Adipocyte (in vitro differentiated cells): Measurements from ENCODE around the gene NUB1.

Experiments used
- DNase-seq: peaks from one replicate; pipeline ENCODE4 v3.0.0-alpha.2; 2015; ENCODE audit warnings: low read depth
- H3K27me3 ChIP-seq: replicated peaks from 2 replicates; pipeline ENCODE4 v1.7.0; 2013; ENCODE audit warnings: mild to moderate bottlenecking, low read length, moderate library complexity; ENCODE audit not compliant: control insufficient read depth, insufficient read depth
- H3K36me3 ChIP-seq: 2 replicates; pipeline ENCODE4 v1.7.0; 2013; ENCODE audit warnings: low read length, mild to moderate bottlenecking, moderate library complexity; ENCODE audit not compliant: control insufficient read depth, insufficient read depth, severe bottlenecking
- H3K4me1 ChIP-seq: 2 replicates; pipeline ENCODE4 v1.7.0; 2013; ENCODE audit warnings: mild to moderate bottlenecking, low read length, moderate library complexity; ENCODE audit not compliant: control insufficient read depth, insufficient read depth
- H3K4me3 ChIP-seq: 2 replicates; pipeline ENCODE4 v1.7.0; 2013; ENCODE audit warnings: mild to moderate bottlenecking, low read length, moderate library complexity
- H3K9ac ChIP-seq: 2 replicates; pipeline ENCODE4 v1.7.0; 2013; ENCODE audit warnings: mild to moderate bottlenecking, low read length, moderate library complexity
- H3K9me3 ChIP-seq: 2 replicates; pipeline ENCODE4 v1.7.0; 2013; ENCODE audit warnings: mild to moderate bottlenecking, low read length, moderate library complexity; ENCODE audit not compliant: control insufficient read depth

Gene NUB1

DNA sequence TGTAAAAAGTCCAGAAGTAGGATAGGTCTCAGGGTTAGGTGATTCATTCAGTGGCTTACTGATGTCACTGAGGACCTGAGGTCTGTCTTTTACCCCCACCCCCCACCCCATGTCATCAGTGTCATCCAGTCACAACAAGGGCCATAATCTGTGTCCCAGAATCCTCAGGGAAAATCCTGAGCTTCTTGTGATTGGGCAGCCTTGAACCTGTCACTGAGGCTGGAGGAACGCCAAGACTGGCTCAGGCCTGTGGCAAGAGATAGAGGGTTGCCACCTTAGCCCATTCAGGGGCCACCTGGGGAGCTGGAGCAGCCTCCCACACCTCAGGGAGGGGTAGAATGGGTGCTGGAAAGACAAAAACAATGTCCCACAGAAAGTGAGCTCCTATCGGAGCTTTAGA lies 29.7 kb downstream of the NUB1 start:
- peaks cover 17% of the 10 kb centered on the region for H3K4me1 ChIP-seq
- peaks cover 37% of the 10 kb centered on the region for H3K36me3 ChIP-seq
- no peak for DNase-seq
- H3K27me3 ChIP-seq, result no peaks in the 10 kb centered on the region
- H3K9ac ChIP-seq, result no peak overlapping the region
- no peaks in the 10 kb centered on the region for H3K9me3 ChIP-seq
- no peak overlapping the region for H3K4me3 ChIP-seq

DNA sequence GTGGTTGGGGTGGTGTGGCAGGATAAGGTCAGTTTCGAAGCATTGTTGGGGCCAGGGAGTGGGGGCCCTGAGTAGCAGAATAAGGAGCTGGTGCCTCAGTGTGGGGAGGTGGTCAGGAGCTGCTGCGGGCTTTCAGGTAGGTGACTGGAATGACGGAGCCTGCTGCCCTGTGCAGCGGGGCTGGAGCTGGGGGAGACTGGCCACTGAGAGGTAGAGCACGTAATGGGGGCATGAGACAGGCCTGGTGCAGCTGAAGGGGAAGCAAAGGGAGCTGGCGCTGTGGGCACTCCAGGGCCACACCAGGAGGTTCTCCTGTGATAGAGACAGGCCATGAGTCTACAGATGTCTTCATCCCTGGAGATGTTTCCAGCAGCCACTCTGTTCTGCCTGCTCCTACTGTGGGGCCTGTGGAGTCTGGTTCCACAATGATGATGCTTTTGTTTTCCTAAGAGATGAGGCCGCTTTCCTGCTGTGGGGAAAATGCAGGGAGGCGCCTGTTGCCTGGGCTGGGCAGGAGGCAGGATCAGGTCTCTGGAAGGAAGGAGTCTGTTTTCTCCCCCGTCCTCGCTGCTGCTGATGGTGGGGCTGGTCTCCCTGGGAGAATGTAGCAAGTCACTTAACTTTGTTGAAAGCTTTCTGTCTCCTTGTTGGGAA lies 31.1 kb downstream of the NUB1 start:
- peaks cover 46% of the 10 kb centered on the region for H3K36me3 ChIP-seq
- H3K27me3 ChIP-seq, result no peaks in the 10 kb centered on the region
- no peaks in the 10 kb centered on the region for H3K9me3 ChIP-seq
- H3K4me3 ChIP-seq, result no peak overlapping the region
- no peak for DNase-seq
- no peak overlapping the region for H3K9ac ChIP-seq
- H3K4me1 ChIP-seq, result peaks cover 2% of the 10 kb centered on the region

GRCh38 chr7:151373599-151373998 lies 32.0 kb downstream of the NUB1 start:
- H3K4me1 ChIP-seq, result no peaks in the 10 kb centered on the region
- DNase-seq, result no peak
- H3K9ac ChIP-seq, result no peak overlapping the region
- H3K4me3 ChIP-seq, result no peak overlapping the region
- H3K27me3 ChIP-seq, result no peaks in the 10 kb centered on the region
- no peaks in the 10 kb centered on the region for H3K9me3 ChIP-seq
- H3K36me3 ChIP-seq, result peaks cover 53% of the 10 kb centered on the region

GRCh38 chr7:151374139-151374538 lies 32.5 kb downstream of the NUB1 start:
- DNase-seq, result no peak
- Histone ChIP-seq H3K4me3 (no peak overlapping the region), H3K9ac (no peak overlapping the region), H3K4me1 (no peaks in the 10 kb centered on the region), H3K36me3 (peaks cover 49% of the 10 kb centered on the region), H3K9me3 (no peaks in the 10 kb centered on the region), H3K27me3 (no peaks in the 10 kb centered on the region)

DNA sequence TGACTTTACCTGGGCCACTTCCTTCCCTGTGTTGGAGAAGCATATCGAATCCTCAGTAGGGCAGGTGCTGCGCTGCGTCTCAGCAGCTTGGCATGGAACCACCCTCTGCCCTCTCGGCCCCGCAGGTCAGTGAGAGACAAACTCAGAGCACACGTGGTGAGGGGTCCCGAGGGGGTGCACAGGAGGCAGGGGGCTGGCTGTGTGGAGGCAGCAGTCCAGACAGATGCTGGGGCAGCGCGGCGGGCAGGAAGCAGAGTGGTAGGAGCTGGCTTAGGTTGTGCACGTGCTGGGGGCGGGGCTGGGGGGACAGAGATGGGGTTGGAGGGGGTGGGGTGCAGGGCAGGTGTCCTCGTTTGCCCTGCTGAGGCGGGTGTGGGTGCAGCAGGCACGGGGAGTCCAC lies 33.1 kb downstream of the NUB1 start:
- no peak for DNase-seq
- Histone ChIP-seq H3K9ac (no peak overlapping the region), H3K9me3 (no peaks in the 10 kb centered on the region), H3K4me3 (no peak overlapping the region), H3K27me3 (no peaks in the 10 kb centered on the region), H3K4me1 (no peaks in the 10 kb centered on the region), H3K36me3 (peaks cover 44% of the 10 kb centered on the region)

GRCh38 chr7:151375530-151376217 lies 34.1 kb downstream of the NUB1 start:
- Histone ChIP-seq H3K9ac (no peak overlapping the region), H3K4me1 (no peaks in the 10 kb centered on the region), H3K27me3 (peaks cover 4% of the 10 kb centered on the region), H3K4me3 (no peak overlapping the region), H3K36me3 (peaks cover 42% of the 10 kb centered on the region), H3K9me3 (no peaks in the 10 kb centered on the region)
- no peak for DNase-seq

DNA sequence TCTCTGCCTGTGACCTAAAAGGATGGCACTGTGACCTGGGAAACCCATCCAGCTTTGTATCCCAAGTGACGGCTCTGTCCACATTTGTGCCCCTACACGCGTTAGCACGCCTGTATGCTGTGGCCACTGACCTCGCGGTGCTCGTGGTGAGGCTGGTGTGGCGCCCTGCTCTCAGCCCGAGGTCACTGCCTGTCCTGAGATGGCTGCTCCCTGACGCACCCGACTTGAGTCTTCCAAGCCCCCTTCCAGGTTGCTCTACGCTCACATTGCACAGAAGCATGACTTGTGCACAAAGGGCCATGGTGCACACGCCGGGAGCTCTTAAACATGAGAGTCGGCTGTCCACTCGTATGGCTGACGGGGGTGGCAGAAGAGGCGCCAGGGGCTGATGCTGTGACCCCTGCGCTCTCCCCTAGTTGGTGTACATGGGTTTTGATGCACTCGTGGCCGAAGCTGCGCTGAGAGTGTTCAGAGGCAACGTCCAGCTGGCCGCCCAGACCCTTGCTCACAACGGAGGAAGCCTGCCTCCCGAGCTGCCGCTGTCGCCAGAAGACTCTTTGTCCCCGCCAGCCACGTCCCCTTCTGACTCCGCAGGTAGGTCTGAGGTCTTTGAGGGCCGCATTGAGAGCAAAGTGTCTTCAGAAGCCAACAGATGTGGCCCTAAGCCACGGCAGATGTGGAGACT lies 34.7 kb downstream of the NUB1 start:
- H3K27me3 ChIP-seq, result peaks cover 9% of the 10 kb centered on the region
- DNase-seq, result no peak
- H3K9me3 ChIP-seq, result no peaks in the 10 kb centered on the region
- H3K4me1 ChIP-seq, result no peaks in the 10 kb centered on the region
- no peak overlapping the region for H3K9ac ChIP-seq
- H3K4me3 ChIP-seq, result no peak overlapping the region
- H3K36me3 ChIP-seq, result peaks cover 42% of the 10 kb centered on the region

DNA sequence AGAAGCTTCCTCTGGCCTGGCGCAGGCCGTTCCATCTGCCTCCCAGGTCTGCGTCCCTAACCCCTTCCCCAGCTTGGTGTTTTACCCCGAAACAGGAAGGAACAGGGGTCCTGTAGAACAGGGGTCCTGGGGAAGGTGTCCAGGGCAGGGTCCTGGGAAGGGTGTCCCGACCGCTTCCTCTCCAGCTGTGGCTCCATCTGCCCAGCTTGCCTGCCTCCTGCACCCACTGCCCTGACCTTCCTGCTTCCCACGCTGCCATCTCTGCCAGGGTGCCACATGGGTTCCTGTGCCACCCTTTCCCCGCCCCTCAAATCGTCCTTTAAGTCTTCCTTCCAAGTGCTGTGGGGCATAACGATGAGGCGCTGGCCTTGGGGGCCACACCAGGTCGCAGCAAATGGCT lies 35.8 kb downstream of the NUB1 start:
- peaks cover 35% of the 10 kb centered on the region for H3K36me3 ChIP-seq
- no peak for DNase-seq

GRCh38 chr7:151378011-151378410 lies 36.4 kb downstream of the NUB1 start:
- Histone ChIP-seq H3K27me3 (peaks cover 21% of the 10 kb centered on the region), H3K9ac (no peak overlapping the region), H3K9me3 (no peaks in the 10 kb centered on the region), H3K36me3 (peaks cover 35% of the 10 kb centered on the region), H3K4me3 (no peak overlapping the region), H3K4me1 (no peaks in the 10 kb centered on the region)
- DNase-seq, result no peak

More for the DNA sequence above, 35.8 kb downstream of the NUB1 start:
- no peaks in the 10 kb centered on the region for H3K9me3 ChIP-seq
- no peaks in the 10 kb centered on the region for H3K4me1 ChIP-seq
- no peak overlapping the region for H3K9ac ChIP-seq
- H3K4me3 ChIP-seq, result no peak overlapping the region
- H3K27me3 ChIP-seq, result peaks cover 16% of the 10 kb centered on the region

GRCh38 chr7:151378496-151379192 lies 37.0 kb downstream of the NUB1 start:
- Histone ChIP-seq H3K4me1 (no peaks in the 10 kb centered on the region), H3K4me3 (no peak overlapping the region), H3K9me3 (no peaks in the 10 kb centered on the region), H3K27me3 (peaks cover 25% of the 10 kb centered on the region), H3K36me3 (peaks cover 35% of the 10 kb centered on the region), H3K9ac (no peak overlapping the region)
- DNase-seq, result no peak

DNA sequence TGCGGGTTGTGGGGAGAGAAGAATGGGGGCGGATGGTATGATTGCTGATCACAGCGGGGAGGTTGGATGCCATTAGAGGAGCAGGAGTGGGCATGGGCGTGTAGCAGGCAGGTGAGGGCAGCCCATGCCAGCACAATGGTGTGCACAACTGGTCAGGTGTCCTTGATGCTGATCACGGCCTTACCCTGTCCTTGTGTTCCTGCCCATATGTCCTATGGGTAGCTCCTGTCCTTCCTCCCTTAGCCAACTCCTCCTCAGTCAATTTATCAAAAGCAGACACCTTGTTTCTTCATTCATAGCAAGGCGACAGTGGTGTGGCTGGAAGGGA lies 37.5 kb downstream of the NUB1 start:
- no peak for DNase-seq
- Histone ChIP-seq H3K9ac (no peak overlapping the region), H3K27me3 (peaks cover 30% of the 10 kb centered on the region), H3K4me1 (no peaks in the 10 kb centered on the region), H3K4me3 (no peak overlapping the region), H3K9me3 (peaks cover 1% of the 10 kb centered on the region), H3K36me3 (peaks cover 33% of the 10 kb centered on the region)
